HG03025 (cell line): Measurements from ENCODE around the gene ANKRD22.

Experiments
- ATAC-seq: cut with Tn5 transposase; IDR thresholded peaks from one replicate; pipeline ENCODE4 v1.9.1; 2021; ENCODE audit warnings: mild to moderate bottlenecking, moderate library complexity; ENCODE audit not compliant: unreplicated experiment, low FRiP score

Gene ANKRD22

DNA sequence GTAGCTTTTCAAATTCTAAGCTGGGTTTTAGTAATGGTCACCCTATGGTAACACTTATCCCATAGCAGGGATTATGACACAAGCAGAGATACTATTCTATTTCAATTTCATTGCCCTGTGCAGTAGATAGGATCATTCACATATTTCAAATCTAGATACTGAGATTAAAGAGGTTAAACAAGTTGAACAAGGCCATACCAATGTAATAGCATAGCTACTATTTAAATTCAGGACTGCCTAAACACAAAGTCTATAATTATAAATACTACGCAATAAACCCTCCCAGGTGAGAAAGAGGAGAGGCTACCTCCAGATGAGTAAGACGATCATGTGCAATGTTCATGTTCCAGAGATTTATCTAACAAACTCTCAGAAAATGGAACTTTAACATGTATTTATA lies 48.0 kb downstream of the ANKRD22 start:
- ATAC-seq = no peak

GRCh38 chr10:88802523-88803285 lies 48.9 kb downstream of the ANKRD22 start, which contains the start of gene LIPM:
Gene LIPM, plus strand, starts transcription at chr10:88802730. Its CDS starts 167 bp downstream, at chr10:88802897.
- ATAC-seq = no peak

DNA sequence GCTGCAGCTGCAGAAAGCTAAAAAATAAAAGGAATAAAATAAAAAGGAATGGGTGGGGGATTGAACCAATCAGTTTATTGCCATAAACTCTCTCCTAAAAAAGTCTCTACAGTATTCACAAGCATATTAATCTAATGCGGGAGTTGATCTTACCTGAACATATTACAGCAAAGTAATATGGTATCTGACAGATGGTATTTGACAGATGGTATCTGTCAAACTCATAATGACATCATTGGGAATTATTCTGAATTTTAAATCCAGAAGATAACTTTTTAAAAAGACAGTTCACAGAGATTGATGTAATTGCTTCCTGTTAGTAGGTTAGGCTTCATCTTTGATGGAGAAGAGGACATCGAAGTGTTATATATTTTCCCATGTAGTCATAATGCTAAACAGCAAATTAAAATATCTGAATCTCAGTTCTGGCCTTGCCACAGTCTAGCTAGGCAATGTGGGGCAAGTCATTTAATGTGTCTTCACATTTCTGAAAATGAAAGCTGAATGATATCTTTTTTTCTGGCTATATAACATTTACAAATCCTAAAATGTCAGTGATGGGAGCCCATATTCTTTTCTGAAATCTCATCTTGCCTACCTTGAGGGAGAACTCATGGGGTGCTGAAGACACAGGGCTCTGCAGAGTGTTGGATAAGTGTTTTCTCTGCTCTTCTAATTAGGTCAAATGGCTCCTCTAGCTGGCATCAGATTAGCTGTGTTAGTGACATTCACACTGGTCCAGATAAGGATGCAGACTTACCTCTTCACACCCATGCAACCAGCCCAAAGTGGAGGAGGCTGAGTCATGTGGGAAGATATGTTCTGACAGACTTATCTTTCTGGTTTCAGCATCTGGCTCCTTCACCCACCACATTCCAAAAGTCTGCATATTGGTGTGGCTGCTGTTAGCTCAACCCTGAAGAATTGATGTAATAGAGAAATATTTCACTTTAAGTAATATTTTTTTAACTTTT lies 51.2 kb downstream of the ANKRD22 start:
- no peak for ATAC-seq

DNA sequence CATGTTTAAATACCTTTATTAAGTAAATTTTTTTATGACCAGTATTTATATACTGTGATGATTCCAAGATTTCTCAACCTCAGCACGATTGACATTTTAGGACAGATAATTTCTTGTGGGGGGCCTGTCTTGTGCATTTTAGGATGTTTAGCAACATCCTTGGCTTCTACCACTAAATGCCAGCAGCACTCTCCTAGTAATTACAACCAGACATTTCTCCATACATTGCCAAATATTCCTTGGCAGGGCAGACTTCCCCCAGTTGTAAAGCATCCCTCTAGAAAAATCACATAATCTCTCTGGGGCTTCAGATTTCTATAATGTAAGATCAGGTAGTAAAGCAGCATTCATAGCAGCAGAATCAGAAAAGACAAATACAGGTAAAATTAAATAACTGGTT lies 56.9 kb downstream of the ANKRD22 start:
- ATAC-seq = no peak

DNA sequence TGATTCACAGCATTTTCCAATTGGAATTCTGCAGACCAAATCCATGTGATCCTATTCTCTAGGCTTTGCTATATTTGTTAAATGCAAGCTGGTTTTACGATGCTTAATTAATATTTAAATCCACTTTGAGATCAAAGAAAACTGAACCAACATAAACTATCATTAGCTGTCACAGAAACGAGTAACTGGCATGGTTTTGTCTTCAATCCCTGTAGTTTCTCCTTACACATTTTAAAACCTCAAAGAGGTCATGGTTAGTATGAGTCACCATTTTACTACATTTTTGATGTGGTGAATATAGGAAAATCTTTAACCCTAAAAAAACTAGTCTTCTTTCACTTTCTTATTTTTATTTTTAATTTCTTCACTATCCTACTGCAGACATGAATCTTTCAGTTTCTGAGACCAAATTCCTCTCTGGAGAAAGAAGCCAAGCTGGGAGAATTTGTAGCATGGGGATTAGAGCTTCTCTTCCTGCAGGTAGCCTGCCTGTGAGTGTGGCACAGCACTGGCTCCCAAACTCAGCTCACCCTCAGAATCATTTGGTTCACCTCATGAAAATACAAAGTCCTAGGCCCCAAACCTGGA lies 57.8 kb downstream of the ANKRD22 start:
- no peak for ATAC-seq

- ATAC-seq = no peak
These were observed 59.0 kb downstream of the ANKRD22 start for GRCh38 chr10:88792661-88793060.

GRCh38 chr10:88791924-88792323 lies 59.7 kb downstream of the ANKRD22 start:
- ATAC-seq = no peak

DNA sequence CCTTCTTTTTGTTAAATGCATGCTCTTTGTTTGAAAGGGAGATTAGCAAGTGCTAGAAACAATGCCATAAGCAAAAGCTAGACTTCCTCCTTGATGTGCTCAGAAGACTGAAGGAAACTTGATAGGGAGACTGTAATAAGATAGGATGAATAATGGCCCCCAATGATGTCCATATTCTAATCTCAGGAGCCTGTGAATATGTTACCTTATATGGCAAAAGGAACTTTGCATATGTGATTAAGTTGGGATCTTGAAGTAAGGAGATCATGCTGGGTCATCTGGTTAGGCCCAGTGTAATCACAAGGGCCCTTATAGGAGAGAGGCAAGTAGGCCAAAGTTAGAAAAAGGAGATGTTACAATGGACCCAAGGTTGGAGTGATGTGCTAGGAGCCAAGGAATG lies 62.7 kb downstream of the ANKRD22 start:
- no peak for ATAC-seq

DNA sequence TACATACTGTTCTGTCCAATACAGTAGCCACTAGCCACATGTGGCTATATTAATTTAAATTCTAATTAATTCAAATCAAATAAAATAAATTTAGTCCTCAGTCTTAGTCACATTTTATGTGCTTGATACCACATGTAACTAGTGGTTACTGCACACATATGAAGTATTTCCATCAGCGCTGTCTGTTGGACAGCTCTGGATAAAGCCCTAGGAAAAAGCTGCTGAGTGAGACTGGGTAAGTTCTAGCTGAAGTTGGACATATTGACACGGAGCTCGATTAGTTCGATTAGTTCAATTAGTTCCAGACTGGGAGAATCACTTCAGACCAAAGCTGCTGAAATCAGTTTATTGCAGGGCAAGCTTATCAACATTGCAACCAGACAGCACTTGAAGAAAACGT lies 64.2 kb downstream of the ANKRD22 start:
- no peak for ATAC-seq

DNA sequence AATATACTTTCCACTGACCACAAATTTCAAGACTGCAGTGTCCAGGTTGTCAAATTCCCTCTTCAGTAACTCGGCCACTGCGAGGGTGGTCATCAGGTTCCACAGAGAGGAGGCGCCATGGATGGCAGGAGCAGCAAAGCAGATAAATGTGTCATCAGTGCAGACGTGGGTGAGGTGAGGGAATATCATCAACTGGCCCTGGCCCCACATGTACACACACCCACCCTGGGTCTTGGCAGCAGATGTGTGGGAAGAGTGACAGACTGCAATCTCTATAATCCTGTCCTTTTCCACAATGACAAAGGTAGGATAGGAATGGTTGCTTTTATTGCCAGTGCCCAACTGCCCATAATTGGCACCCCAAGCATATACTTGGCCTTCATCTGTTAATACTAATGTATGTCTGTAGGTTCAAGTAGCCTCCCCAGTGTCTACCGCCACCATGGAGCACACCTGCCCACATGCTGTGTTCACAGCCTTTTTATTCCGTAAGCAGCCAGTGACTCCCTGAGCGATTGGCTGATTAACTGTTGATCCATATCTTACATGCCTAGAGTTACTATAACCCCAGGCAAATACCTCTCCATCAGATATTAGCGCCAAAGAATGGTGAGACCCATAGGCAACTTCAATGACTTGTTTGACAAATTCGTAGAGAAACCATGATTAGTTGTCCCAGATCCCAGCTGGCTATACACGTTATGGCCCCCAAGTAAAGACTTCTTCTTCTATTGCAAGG lies 65.4 kb downstream of the ANKRD22 start:
- no peak for ATAC-seq

- no peak for ATAC-seq
These were observed 67.9 kb downstream of the ANKRD22 start for GRCh38 chr10:88783724-88784123.

- no peak for ATAC-seq
These were observed 69.4 kb downstream of the ANKRD22 start for GRCh38 chr10:88782222-88782621.

DNA sequence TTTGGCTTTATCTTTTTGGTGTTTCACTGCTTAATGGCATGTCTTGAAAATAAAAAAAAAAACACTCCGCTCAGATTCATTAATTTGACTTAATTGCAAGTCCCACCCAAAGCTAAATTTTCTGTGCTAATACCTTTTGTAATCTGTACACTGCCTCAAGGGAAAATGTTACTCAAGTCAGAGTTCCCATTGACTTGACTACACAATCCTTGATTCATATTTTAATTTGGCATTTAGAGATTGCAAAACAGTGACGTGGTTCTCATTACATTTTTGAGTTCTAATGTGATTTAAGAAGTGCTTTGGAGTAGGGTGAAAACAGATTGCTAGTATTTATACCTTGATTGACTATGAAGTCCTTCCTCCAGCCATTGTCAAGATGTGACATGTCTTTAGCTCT lies 70.4 kb downstream of the ANKRD22 start:
- no peak for ATAC-seq
